ENCODE data around the gene MMP2. TPM values are rescaled to one million over a fixed set of nuclear protein-coding genes. Genes with fewer than 3 reads are reported as not detected.

Gene MMP2
- total RNA-seq, 1 experiment from 2014 or later = 1.5 TPM

DNA sequence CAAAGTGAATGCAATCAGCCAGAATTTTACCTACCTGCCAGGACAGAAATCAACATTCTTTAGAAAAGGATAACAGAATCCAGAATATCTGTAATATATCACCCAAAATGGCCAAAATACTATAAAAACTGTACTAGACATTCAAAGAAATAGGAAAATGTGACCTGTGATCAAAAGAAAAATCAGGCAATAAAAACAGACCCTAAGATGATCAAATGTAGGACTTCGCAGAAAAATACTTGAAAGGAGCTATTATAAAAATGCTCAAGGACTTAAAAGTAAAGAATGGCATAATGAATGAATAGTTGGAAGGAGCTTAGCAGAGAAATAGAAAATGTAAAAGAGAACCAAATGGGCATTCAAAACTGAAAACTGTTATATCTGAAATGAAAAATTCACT lies 33.9 kb downstream of the MMP2 start:
- ATAC-seq (no peak), DNase-seq (ENCODE audit: low read depth, low spot score) (no peak)
- H3K4me3 ChIP-seq (replicated peaks in 1 of 2; ENCODE audit: low read depth in 1 of 2, low read length in 2 of 2) = no peak overlapping the region
- H3K9ac ChIP-seq (ENCODE audit: low read length) = no peak overlapping the region
- ChIA-PET CTCF (no interaction called here), POLR2A (no interaction called here), RAD21 (ENCODE audit: low non-redundant PET in 1 of 2, low total read pairs in 2 of 2, uncharacterized antibody in 2 of 2, unreplicated experiment in 2 of 2) (no interaction called here)
- H3K9me2 ChIP-seq (ENCODE audit: insufficient read depth) = no peaks in the 10 kb centered on the region
- TF ChIP-seq, protein P1, sequence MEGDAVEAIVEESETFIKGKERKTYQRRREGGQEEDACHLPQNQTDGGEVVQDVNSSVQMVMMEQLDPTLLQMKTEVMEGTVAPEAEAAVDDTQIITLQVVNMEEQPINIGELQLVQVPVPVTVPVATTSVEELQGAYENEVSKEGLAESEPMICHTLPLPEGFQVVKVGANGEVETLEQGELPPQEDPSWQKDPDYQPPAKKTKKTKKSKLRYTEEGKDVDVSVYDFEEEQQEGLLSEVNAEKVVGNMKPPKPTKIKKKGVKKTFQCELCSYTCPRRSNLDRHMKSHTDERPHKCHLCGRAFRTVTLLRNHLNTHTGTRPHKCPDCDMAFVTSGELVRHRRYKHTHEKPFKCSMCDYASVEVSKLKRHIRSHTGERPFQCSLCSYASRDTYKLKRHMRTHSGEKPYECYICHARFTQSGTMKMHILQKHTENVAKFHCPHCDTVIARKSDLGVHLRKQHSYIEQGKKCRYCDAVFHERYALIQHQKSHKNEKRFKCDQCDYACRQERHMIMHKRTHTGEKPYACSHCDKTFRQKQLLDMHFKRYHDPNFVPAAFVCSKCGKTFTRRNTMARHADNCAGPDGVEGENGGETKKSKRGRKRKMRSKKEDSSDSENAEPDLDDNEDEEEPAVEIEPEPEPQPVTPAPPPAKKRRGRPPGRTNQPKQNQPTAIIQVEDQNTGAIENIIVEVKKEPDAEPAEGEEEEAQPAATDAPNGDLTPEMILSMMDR (IDR thresholded peaks at IDR 0.05 in 2 of 3, conservative IDR thresholded peaks at IDR 0.05 in 1 of 3; ENCODE audit: borderline replicate concordance in 1 of 3, insufficient read depth in 1 of 3, low read depth in 2 of 3, low read length in 2 of 3) = no peak
- TF ChIP-seq, protein P2, sequence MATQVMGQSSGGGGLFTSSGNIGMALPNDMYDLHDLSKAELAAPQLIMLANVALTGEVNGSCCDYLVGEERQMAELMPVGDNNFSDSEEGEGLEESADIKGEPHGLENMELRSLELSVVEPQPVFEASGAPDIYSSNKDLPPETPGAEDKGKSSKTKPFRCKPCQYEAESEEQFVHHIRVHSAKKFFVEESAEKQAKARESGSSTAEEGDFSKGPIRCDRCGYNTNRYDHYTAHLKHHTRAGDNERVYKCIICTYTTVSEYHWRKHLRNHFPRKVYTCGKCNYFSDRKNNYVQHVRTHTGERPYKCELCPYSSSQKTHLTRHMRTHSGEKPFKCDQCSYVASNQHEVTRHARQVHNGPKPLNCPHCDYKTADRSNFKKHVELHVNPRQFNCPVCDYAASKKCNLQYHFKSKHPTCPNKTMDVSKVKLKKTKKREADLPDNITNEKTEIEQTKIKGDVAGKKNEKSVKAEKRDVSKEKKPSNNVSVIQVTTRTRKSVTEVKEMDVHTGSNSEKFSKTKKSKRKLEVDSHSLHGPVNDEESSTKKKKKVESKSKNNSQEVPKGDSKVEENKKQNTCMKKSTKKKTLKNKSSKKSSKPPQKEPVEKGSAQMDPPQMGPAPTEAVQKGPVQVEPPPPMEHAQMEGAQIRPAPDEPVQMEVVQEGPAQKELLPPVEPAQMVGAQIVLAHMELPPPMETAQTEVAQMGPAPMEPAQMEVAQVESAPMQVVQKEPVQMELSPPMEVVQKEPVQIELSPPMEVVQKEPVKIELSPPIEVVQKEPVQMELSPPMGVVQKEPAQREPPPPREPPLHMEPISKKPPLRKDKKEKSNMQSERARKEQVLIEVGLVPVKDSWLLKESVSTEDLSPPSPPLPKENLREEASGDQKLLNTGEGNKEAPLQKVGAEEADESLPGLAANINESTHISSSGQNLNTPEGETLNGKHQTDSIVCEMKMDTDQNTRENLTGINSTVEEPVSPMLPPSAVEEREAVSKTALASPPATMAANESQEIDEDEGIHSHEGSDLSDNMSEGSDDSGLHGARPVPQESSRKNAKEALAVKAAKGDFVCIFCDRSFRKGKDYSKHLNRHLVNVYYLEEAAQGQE (IDR thresholded peaks at IDR 0.05; ENCODE audit: low read depth) = no peak
- TF ChIP-seq SP1 (IDR thresholded peaks at IDR 0.05; ENCODE audit: low read depth) = no peak
- TF ChIP-seq ELF1 (IDR thresholded peaks at IDR 0.05; ENCODE audit: borderline replicate concordance, low read depth) = no peak
- no peak for TF ChIP-seq JUND (IDR thresholded peaks at IDR 0.05)
- no peak for TF ChIP-seq CEBPB (IDR thresholded peaks at IDR 0.05; ENCODE audit: low read depth)
- TF ChIP-seq SIN3A (IDR thresholded peaks at IDR 0.05; ENCODE audit: low read depth) = no peak
- no peak for TF ChIP-seq TCF7L2 (IDR thresholded peaks at IDR 0.05; ENCODE audit: borderline replicate concordance, extremely low read depth, insufficient read depth, insufficient read length)
- TF ChIP-seq ZNF274 (IDR thresholded peaks at IDR 0.05; ENCODE audit: low read depth, low read length) = no peak
- no peak for TF ChIP-seq POLR2AphosphoS5 (IDR thresholded peaks at IDR 0.05; ENCODE audit: low read depth, low read length)
- TF ChIP-seq, protein P3, sequence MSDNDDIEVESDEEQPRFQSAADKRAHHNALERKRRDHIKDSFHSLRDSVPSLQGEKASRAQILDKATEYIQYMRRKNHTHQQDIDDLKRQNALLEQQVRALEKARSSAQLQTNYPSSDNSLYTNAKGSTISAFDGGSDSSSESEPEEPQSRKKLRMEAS (IDR thresholded peaks at IDR 0.05) = no peak
- TF ChIP-seq EGR1 (IDR thresholded peaks at IDR 0.05; ENCODE audit: low read depth) = no peak
- TF ChIP-seq RAD21 (IDR thresholded peaks at IDR 0.05; ENCODE audit: low read depth) = no peak
- TF ChIP-seq POLR2A (IDR thresholded peaks at IDR 0.05; ENCODE audit: borderline replicate concordance, extremely low read depth, insufficient read depth, insufficient read length) = no peak
- no peak for TF ChIP-seq EZH2phosphoT487 (IDR thresholded peaks at IDR 0.05; ENCODE audit: borderline replicate concordance)
- no peak for TF ChIP-seq ZFX (IDR thresholded peaks at IDR 0.05)
- TF ChIP-seq, protein P4, sequence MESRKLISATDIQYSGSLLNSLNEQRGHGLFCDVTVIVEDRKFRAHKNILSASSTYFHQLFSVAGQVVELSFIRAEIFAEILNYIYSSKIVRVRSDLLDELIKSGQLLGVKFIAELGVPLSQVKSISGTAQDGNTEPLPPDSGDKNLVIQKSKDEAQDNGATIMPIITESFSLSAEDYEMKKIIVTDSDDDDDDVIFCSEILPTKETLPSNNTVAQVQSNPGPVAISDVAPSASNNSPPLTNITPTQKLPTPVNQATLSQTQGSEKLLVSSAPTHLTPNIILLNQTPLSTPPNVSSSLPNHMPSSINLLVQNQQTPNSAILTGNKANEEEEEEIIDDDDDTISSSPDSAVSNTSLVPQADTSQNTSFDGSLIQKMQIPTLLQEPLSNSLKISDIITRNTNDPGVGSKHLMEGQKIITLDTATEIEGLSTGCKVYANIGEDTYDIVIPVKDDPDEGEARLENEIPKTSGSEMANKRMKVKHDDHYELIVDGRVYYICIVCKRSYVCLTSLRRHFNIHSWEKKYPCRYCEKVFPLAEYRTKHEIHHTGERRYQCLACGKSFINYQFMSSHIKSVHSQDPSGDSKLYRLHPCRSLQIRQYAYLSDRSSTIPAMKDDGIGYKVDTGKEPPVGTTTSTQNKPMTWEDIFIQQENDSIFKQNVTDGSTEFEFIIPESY (IDR thresholded peaks at IDR 0.05; ENCODE audit: extremely low read depth, insufficient replicate concordance, low read length) = no peak
- TF ChIP-seq, protein P5, sequence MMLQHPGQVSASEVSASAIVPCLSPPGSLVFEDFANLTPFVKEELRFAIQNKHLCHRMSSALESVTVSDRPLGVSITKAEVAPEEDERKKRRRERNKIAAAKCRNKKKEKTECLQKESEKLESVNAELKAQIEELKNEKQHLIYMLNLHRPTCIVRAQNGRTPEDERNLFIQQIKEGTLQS (IDR thresholded peaks at IDR 0.05) = no peak
- no peak overlapping the region for H3K27ac ChIP-seq (ENCODE audit: low read depth, low read length)
- peaks cover 5 to 7% of the 10 kb centered on the region in 2 experiments; a peak in 3 of 4 replicates for H3K9me3 ChIP-seq (ENCODE audit: control insufficient read depth in 1 of 2, insufficient read depth in 1 of 2, low read depth in 1 of 2, low read length in 2 of 2)
- peaks cover 3 to 15% of the 10 kb centered on the region in 2 experiments; a peak in 3 of 4 replicates for H3K4me1 ChIP-seq (ENCODE audit: control insufficient read depth in 1 of 2, insufficient read depth in 2 of 2, low read length in 2 of 2)
- 0 out of 2 replicates have a peak, but pooled peaks cover 2% of the 10 kb centered on the region for H3K79me2 ChIP-seq (ENCODE audit: insufficient read depth, low read length)
- H4K20me1 ChIP-seq (ENCODE audit: insufficient read depth) = no peaks in the 10 kb centered on the region
- H2AFZ ChIP-seq (ENCODE audit: low read depth, low read length, poor library complexity, severe bottlenecking) = no peak overlapping the region
- no TSS peak for BruUV-seq (replicated peaks)
- intact Hi-C loops (cut with micrococcal nuclease) = loop anchor here (10.0 kb wide), 1 partner anchor 218 kb away; no protein-coding TSS in a partner anchor
- no peaks in the 10 kb centered on the region for H3K27me3 ChIP-seq (ENCODE audit: insufficient read depth, low read length)
- no peaks in the 10 kb centered on the region for H3K36me3 ChIP-seq (ENCODE audit: control insufficient read depth in 1 of 2, insufficient read depth in 2 of 2, low read length in 2 of 2)
- H3K4me2 ChIP-seq (ENCODE audit: low read length) = no peak overlapping the region
